A549 (cell line): Measurements from ENCODE around the gene SLC6A3.

ENCODE experiments used
- EHF ChIP-seq: fragments of 250-450 bp; sonication (Bioruptor Pico); IDR thresholded peaks from 2 replicates; pipeline ENCODE4 v1.5.0; 2020; ENCODE audit warnings: mild to moderate bottlenecking
- EP300 ChIP-seq, 2 experiments: fragments of >200 bp; sonication (Bioruptor Twin); formaldehyde crosslinking; IDR thresholded peaks; 2 replicates in 1 of 2; 3 replicates in 1 of 2; pipeline ENCODE4 v1.6.1; 2016 to 2017
- GATA3 ChIP-seq: IDR thresholded peaks from 2 replicates; pipeline ENCODE4 v1.6.1; 2012; ENCODE audit warnings: borderline replicate concordance
- MYC ChIP-seq: IDR thresholded peaks from 2 replicates; pipeline ENCODE4 v1.6.1; 2012; ENCODE audit warnings: mild to moderate bottlenecking, inconsistent platforms, low read length, improper control_type of control experiment, borderline replicate concordance
- NFE2L2 ChIP-seq: fragments of 150-350 bp; conservative IDR thresholded peaks from 2 replicates; pipeline ENCODE4 v1.6.1; 2014; ENCODE audit warnings: low read length
- NR3C1 ChIP-seq: fragments of >200 bp; sonication (Bioruptor Twin); formaldehyde crosslinking; IDR thresholded peaks from 3 replicates; pipeline ENCODE4 v1.6.1; 2017
- POLR2A ChIP-seq: IDR thresholded peaks from 2 replicates; pipeline ENCODE4 v1.6.1; 2012; ENCODE audit warnings: mild to moderate bottlenecking, low read length
- RCOR1 ChIP-seq: fragments of 150-350 bp; IDR thresholded peaks from 2 replicates; pipeline ENCODE4 v1.6.1; 2014; ENCODE audit warnings: antibody characterized with exemption, low read length, low read depth
- RFX5 ChIP-seq: fragments of 450-650 bp; IDR thresholded peaks from 2 replicates; pipeline ENCODE4 v1.7.1; 2014; ENCODE audit warnings: antibody characterized with exemption, mild to moderate bottlenecking, moderate library complexity
- TFCP2L1 ChIP-seq: fragments of 250-450 bp; sonication (Bioruptor Pico); IDR thresholded peaks from 2 replicates; pipeline ENCODE4 v1.5.0; 2021; ENCODE audit warnings: mild to moderate bottlenecking
- TP53 ChIP-seq: fragments of 250-450 bp; sonication (Bioruptor Pico); IDR thresholded peaks from 2 replicates; pipeline ENCODE4 v1.5.0; 2021; ENCODE audit warnings: mild to moderate bottlenecking, moderate library complexity
- TF ChIP-seq, protein P1 (sequence below): fragments of >200 bp; sonication (Bioruptor Twin); formaldehyde crosslinking; IDR thresholded peaks from 3 replicates; pipeline ENCODE4 v1.5.1; 2016
- TF ChIP-seq, protein P2 (sequence below): fragments of 200-600 bp; sonication (generic); IDR thresholded peaks from 2 replicates; pipeline ENCODE4 v1.6.1; 2016; ENCODE audit warnings: antibody characterized with exemption, mild to moderate bottlenecking, moderate library complexity

DNA sequence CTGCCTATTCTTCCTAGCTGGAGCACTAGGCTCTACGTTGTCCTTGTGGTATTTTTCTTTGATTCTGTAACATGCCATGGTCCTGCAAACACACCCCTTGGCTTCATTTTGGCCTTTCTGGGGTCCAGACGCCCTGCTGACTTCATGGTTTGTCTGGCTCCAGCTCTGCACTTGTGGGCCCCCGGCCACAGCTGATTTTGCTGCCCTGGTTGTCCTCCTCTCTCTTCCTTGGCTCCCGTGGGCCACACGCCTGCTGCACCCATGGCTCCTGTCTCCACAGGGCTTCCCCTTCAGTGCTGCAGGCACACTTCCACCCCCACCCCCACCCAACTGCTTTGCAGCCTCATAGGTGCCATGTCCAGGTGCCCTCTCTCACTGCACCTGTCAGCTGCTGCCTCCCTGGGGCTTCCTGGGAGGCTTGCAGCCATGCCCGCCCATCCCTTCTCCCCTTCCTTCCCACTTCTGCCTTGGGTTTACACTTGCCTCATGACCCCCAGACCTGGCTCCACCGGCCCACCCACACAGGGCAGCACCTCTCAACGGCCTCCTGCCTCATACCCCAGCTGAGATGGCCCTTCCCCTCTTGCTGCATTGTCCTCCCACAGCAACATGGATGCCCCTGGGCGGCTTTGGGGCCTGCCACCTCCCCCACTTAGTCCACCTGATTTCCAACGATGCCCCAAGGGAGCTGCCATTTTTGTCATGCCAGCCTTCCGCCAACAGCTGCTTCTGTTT lies 25.6 kb downstream of the SLC6A3 start:
- TF ChIP-seq POLR2A (no peak), GATA3 (no peak), EP300 (IDR thresholded peaks at IDR 0.05) (no peak), NR3C1 (no peak), RCOR1 (no peak), EHF (CRISPR knock-in tag) (no peak), RFX5 (no peak), NFE2L2 (no peak), MYC (no peak), TFCP2L1 (CRISPR knock-in tag) (no peak), TP53 (CRISPR knock-in tag) (no peak)
- TF ChIP-seq, protein P1, sequence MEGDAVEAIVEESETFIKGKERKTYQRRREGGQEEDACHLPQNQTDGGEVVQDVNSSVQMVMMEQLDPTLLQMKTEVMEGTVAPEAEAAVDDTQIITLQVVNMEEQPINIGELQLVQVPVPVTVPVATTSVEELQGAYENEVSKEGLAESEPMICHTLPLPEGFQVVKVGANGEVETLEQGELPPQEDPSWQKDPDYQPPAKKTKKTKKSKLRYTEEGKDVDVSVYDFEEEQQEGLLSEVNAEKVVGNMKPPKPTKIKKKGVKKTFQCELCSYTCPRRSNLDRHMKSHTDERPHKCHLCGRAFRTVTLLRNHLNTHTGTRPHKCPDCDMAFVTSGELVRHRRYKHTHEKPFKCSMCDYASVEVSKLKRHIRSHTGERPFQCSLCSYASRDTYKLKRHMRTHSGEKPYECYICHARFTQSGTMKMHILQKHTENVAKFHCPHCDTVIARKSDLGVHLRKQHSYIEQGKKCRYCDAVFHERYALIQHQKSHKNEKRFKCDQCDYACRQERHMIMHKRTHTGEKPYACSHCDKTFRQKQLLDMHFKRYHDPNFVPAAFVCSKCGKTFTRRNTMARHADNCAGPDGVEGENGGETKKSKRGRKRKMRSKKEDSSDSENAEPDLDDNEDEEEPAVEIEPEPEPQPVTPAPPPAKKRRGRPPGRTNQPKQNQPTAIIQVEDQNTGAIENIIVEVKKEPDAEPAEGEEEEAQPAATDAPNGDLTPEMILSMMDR, result no peak
- TF ChIP-seq, protein P2, sequence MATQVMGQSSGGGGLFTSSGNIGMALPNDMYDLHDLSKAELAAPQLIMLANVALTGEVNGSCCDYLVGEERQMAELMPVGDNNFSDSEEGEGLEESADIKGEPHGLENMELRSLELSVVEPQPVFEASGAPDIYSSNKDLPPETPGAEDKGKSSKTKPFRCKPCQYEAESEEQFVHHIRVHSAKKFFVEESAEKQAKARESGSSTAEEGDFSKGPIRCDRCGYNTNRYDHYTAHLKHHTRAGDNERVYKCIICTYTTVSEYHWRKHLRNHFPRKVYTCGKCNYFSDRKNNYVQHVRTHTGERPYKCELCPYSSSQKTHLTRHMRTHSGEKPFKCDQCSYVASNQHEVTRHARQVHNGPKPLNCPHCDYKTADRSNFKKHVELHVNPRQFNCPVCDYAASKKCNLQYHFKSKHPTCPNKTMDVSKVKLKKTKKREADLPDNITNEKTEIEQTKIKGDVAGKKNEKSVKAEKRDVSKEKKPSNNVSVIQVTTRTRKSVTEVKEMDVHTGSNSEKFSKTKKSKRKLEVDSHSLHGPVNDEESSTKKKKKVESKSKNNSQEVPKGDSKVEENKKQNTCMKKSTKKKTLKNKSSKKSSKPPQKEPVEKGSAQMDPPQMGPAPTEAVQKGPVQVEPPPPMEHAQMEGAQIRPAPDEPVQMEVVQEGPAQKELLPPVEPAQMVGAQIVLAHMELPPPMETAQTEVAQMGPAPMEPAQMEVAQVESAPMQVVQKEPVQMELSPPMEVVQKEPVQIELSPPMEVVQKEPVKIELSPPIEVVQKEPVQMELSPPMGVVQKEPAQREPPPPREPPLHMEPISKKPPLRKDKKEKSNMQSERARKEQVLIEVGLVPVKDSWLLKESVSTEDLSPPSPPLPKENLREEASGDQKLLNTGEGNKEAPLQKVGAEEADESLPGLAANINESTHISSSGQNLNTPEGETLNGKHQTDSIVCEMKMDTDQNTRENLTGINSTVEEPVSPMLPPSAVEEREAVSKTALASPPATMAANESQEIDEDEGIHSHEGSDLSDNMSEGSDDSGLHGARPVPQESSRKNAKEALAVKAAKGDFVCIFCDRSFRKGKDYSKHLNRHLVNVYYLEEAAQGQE, result no peak
